Neural cell (in vitro differentiated cells): Measurements from ENCODE around the gene ACTL8. TPM values are rescaled to one million over a fixed set of nuclear protein-coding genes. Genes with fewer than 3 reads are reported as not detected.

Experiments used
- H2AFZ ChIP-seq: fragments of 200-600, 300-800 bp; sonication (generic), shearing (Covaris generic); 2 replicates; pipeline ENCODE4 v1.6.0; 2014; ENCODE audit warnings: low read depth, mild to moderate bottlenecking, antibody characterized with exemption, low read length, moderate library complexity
- H3F3A ChIP-seq: fragments of 200-600 bp; shearing (Covaris generic); 2 replicates; pipeline ENCODE4 v1.6.1; 2016; ENCODE audit warnings: mild to moderate bottlenecking, moderate library complexity, mixed read lengths, antibody characterized with exemption, low read length; ENCODE audit not compliant: insufficient read depth, poor library complexity, severe bottlenecking
- H3K27ac ChIP-seq: fragments of 200-600, 300-800 bp; sonication (generic), shearing (Covaris generic); 2 replicates; pipeline ENCODE4 v1.5.1; 2014; ENCODE audit warnings: mild to moderate bottlenecking, low read length, moderate library complexity
- H3K27me3 ChIP-seq: fragments of 300-800, 200-600 bp; sonication (generic), shearing (Covaris generic); 2 replicates; pipeline ENCODE4 v1.6.0; 2014; ENCODE audit warnings: mild to moderate bottlenecking, low read depth, low read length, moderate library complexity; ENCODE audit not compliant: insufficient read depth
- H3K36me3 ChIP-seq: fragments of 300-800, 200-600 bp; sonication (generic), shearing (Covaris generic); 2 replicates; pipeline ENCODE4 v1.5.1; 2014; ENCODE audit warnings: mild to moderate bottlenecking, antibody characterized with exemption, low read length, moderate library complexity; ENCODE audit not compliant: insufficient read depth
- H3K4me2 ChIP-seq: fragments of 300-800, 200-600 bp; sonication (generic), shearing (Covaris generic); 2 replicates; pipeline ENCODE4 v1.6.0; 2014; ENCODE audit warnings: mild to moderate bottlenecking, low read length
- H3K4me3 ChIP-seq: fragments of 300-800, 200-600 bp; sonication (generic), shearing (Covaris generic); 2 replicates; pipeline ENCODE4 v1.5.1; 2014; ENCODE audit warnings: mild to moderate bottlenecking, low read length, moderate library complexity
- H3K79me2 ChIP-seq: fragments of 200-600 bp; shearing (Covaris generic); replicated peaks from 2 replicates; pipeline ENCODE4 v1.6.0; 2014; ENCODE audit warnings: mild to moderate bottlenecking, low read length, moderate library complexity; ENCODE audit not compliant: insufficient read depth
- H3K9ac ChIP-seq: fragments of 300-800, 200-600 bp; sonication (generic), shearing (Covaris generic); 2 replicates; pipeline ENCODE4 v1.6.1; 2016; ENCODE audit warnings: mild to moderate bottlenecking, low read length, mixed read lengths
- H3K9me2 ChIP-seq: fragments of 200-600 bp; shearing (Covaris generic); 2 replicates; pipeline ENCODE4 v1.6.1; 2016; ENCODE audit warnings: mild to moderate bottlenecking, low read length, mixed read lengths; ENCODE audit not compliant: insufficient read depth
- H3K9me3 ChIP-seq: fragments of 200-600, 300-800 bp; sonication (generic), shearing (Covaris generic); 2 replicates; pipeline ENCODE4 v1.6.1; 2016; ENCODE audit warnings: mild to moderate bottlenecking, mixed run types, low read length, moderate library complexity, mixed read lengths
- H4K20me1 ChIP-seq: fragments of 200-600 bp; shearing (Covaris generic); 2 replicates; pipeline ENCODE4 v1.6.1; 2016; ENCODE audit warnings: mild to moderate bottlenecking, mixed run types; ENCODE audit not compliant: insufficient read depth
- CTCF ChIP-seq: fragments of 450-650 bp; IDR thresholded peaks from 2 replicates; pipeline ENCODE4 v1.5.1; 2014; ENCODE audit warnings: antibody characterized with exemption, mild to moderate bottlenecking, moderate library complexity; ENCODE audit not compliant: poor library complexity, severe bottlenecking
- EP300 ChIP-seq: fragments of 450-650 bp; conservative IDR thresholded peaks from 2 replicates; pipeline ENCODE4 v1.6.1; 2014; ENCODE audit warnings: antibody characterized with exemption, mild to moderate bottlenecking, moderate library complexity; ENCODE audit not compliant: poor library complexity, severe bottlenecking
- EZH2 ChIP-seq: fragments of 200-600, 300-800 bp; shearing (Covaris generic), sonication (generic); IDR thresholded peaks from 2 replicates; pipeline ENCODE4 v1.6.1; 2014; ENCODE audit warnings: antibody characterized with exemption, low read length, borderline replicate concordance, mild to moderate bottlenecking; ENCODE audit not compliant: insufficient read depth, poor library complexity, severe bottlenecking
- MXI1 ChIP-seq: fragments of 450-650 bp; conservative IDR thresholded peaks from 2 replicates; pipeline ENCODE4 v1.6.1; 2014; ENCODE audit warnings: antibody characterized with exemption, mild to moderate bottlenecking; ENCODE audit not compliant: poor library complexity, severe bottlenecking
- POLR2AphosphoS5 ChIP-seq: IDR thresholded peaks from 2 replicates; pipeline ENCODE4 v1.6.1; 2012
- RAD21 ChIP-seq: fragments of 450-650 bp; conservative IDR thresholded peaks from 2 replicates; pipeline ENCODE4 v1.6.1; 2014; ENCODE audit warnings: antibody characterized with exemption, mild to moderate bottlenecking, moderate library complexity
- REST ChIP-seq: IDR thresholded peaks from 2 replicates; pipeline ENCODE4 v1.6.1; 2012; ENCODE audit warnings: borderline replicate concordance
- SMC3 ChIP-seq: fragments of 450-650 bp; conservative IDR thresholded peaks from 2 replicates; pipeline ENCODE4 v1.6.1; 2014; ENCODE audit warnings: antibody characterized with exemption, mild to moderate bottlenecking, moderate library complexity; ENCODE audit not compliant: poor library complexity
- TAF1 ChIP-seq: IDR thresholded peaks from 2 replicates; pipeline ENCODE4 v1.6.1; 2012; ENCODE audit warnings: low read depth
- polyA plus RNA-seq: library from polyadenylated mRNA; depleted of rRNA; stranded (reverse); fragments of >200 nt; gene quantifications from 2 replicates; pipeline ENCODE4 v1.2.3, GENCODE V29; 2014

ACTL8 gene
- polyA plus RNA-seq, 1 donor from 2014 or later = not detected

GRCh38 chr1:17869815-17870214 lies 114.7 kb downstream of the ACTL8 start:
- Histone ChIP-seq H3K9me3 (peaks cover 4% of the 10 kb centered on the region), H4K20me1 (no peaks in the 10 kb centered on the region), H3K9ac (no peak overlapping the region), H3K9me2 (no peaks in the 10 kb centered on the region), H2AFZ (no peak overlapping the region), H3K27me3 (no peaks in the 10 kb centered on the region), H3K36me3 (no peaks in the 10 kb centered on the region), H3K4me3 (no peak overlapping the region), H3K79me2 (no peaks in the 10 kb centered on the region), H3K27ac (no peak overlapping the region), H3F3A (no peaks in the 10 kb centered on the region), H3K4me2 (no peak overlapping the region)
- TF ChIP-seq EZH2 (no peak), CTCF (no peak), SMC3 (no peak), TAF1 (no peak), POLR2AphosphoS5 (no peak), EP300 (no peak), REST (no peak), MXI1 (no peak), RAD21 (no peak)

- Histone ChIP-seq H3K9ac (no peak overlapping the region), H3K27ac (no peak overlapping the region), H3K9me3 (peaks cover 4% of the 10 kb centered on the region), H3K4me3 (no peak overlapping the region), H4K20me1 (no peaks in the 10 kb centered on the region), H3K36me3 (no peaks in the 10 kb centered on the region), H3K79me2 (no peaks in the 10 kb centered on the region), H3K9me2 (no peaks in the 10 kb centered on the region), H3K27me3 (no peaks in the 10 kb centered on the region), H3F3A (no peaks in the 10 kb centered on the region), H3K4me2 (no peak overlapping the region), H2AFZ (no peak overlapping the region)
- TF ChIP-seq EP300 (no peak), SMC3 (no peak), MXI1 (no peak), EZH2 (no peak), RAD21 (no peak), POLR2AphosphoS5 (no peak), CTCF (no peak), TAF1 (no peak), REST (no peak)
These were observed 115.5 kb downstream of the ACTL8 start for GRCh38 chr1:17870679-17871078.
